IMR-90 (cell line): ENCODE measurements around the gene NSD2. TPM values are rescaled to one million over a fixed set of nuclear protein-coding genes. Genes with fewer than 3 reads are reported as not detected.

ENCODE experiments used
- ATAC-seq: fragments of 200-7000 bp; cut with Tn5 transposase; 2 replicates; pipeline ENCODE4 v1.9.1; 2020; ENCODE audit warnings: low read depth, mild to moderate bottlenecking, moderate library complexity
- BruUV-seq: library from RNA; stranded (reverse); fragments of 400-500 nt; replicated peaks from 2 replicates; lab custom pipeline; 2021; lab: Mats Ljungman, UMichigan
- CTCF ChIA-PET: fragments of 300-600 bp; formaldehyde crosslinking; extraction: SDS; loops from one replicate; lab custom pipeline; 2021; ENCODE audit warnings: antibody characterized with exemption; lab: Yijun Ruan, JAX
- POLR2A ChIA-PET: fragments of 300-600 bp; sonication (Branson Sonifier 250); formaldehyde crosslinking; loops from one replicate; lab custom pipeline; 2022; ENCODE audit warnings: antibody characterized with exemption; ENCODE audit not compliant: unreplicated experiment; lab: Charles Lee
- DNase-seq: peaks from one replicate; pipeline ENCODE4 v3.0.0; 2013
- H2AFZ ChIP-seq: replicated peaks from 2 replicates; pipeline ENCODE3; 2013; ENCODE audit warnings: low read length, mild to moderate bottlenecking; ENCODE audit not compliant: poor library complexity
- H2AK5ac ChIP-seq: 2 replicates; pipeline ENCODE4 v1.6.1; 2013; ENCODE audit warnings: low read depth, low read length, inconsistent platforms
- H2AK9ac ChIP-seq: replicated peaks from 2 replicates; pipeline ENCODE3; 2013; ENCODE audit warnings: mild to moderate bottlenecking, low read depth, low read length, moderate library complexity; ENCODE audit not compliant: poor library complexity
- H2BK120ac ChIP-seq: 2 replicates; pipeline ENCODE4 v1.6.1; 2013; ENCODE audit warnings: low read depth, low read length, inconsistent platforms
- H2BK15ac ChIP-seq: 3 replicates; pipeline ENCODE4 v1.6.1; 2013; ENCODE audit warnings: low read depth, low read length, inconsistent platforms
- H2BK20ac ChIP-seq: 2 replicates; pipeline ENCODE4 v1.6.1; 2013; ENCODE audit warnings: low read depth, mild to moderate bottlenecking, inconsistent platforms, low read length, moderate library complexity
- H2BK5ac ChIP-seq: 2 replicates; pipeline ENCODE4 v1.6.1; 2013; ENCODE audit warnings: mild to moderate bottlenecking, low read depth, low read length, inconsistent platforms; ENCODE audit not compliant: poor library complexity, severe bottlenecking
- H3K14ac ChIP-seq: replicated peaks from 2 replicates; pipeline ENCODE4 v1.6.1; 2013; ENCODE audit warnings: low read depth, low read length, inconsistent platforms
- H3K18ac ChIP-seq: 2 replicates; pipeline ENCODE4 v1.6.1; 2013; ENCODE audit warnings: low read depth, low read length, control low read depth
- H3K23ac ChIP-seq: 2 replicates; pipeline ENCODE4 v1.6.1; 2013; ENCODE audit warnings: low read depth, low read length, inconsistent platforms
- H3K27ac ChIP-seq: 2 replicates; pipeline ENCODE4 v1.5.1; 2013; ENCODE audit warnings: mild to moderate bottlenecking, control low read depth, low read length; ENCODE audit not compliant: insufficient read depth
- H3K27me3 ChIP-seq: 2 replicates; pipeline ENCODE4 v1.6.1; 2013; ENCODE audit warnings: low read length; ENCODE audit not compliant: control insufficient read depth, insufficient read depth
- H3K36me3 ChIP-seq: 2 replicates; pipeline ENCODE4 v1.6.1; 2013; ENCODE audit warnings: low read length, mixed read lengths; ENCODE audit not compliant: control insufficient read depth, insufficient read depth
- H3K4ac ChIP-seq: 2 replicates; pipeline ENCODE4 v1.6.1; 2013; ENCODE audit warnings: low read depth, low read length, inconsistent platforms
- H3K4me1 ChIP-seq: 2 replicates; pipeline ENCODE4 v1.6.1; 2013; ENCODE audit warnings: low read length, mixed read lengths; ENCODE audit not compliant: control insufficient read depth, insufficient read depth
- H3K4me2 ChIP-seq: 2 replicates; pipeline ENCODE4 v1.6.1; 2013; ENCODE audit warnings: low read depth, mild to moderate bottlenecking, control low read depth, low read length, moderate library complexity
- H3K4me3 ChIP-seq: 2 replicates; pipeline ENCODE4 v1.5.1; 2013; ENCODE audit warnings: low read depth, mild to moderate bottlenecking, control low read depth, low read length, moderate library complexity; ENCODE audit not compliant: insufficient read depth
- H3K56ac ChIP-seq: 2 replicates; pipeline ENCODE4 v1.6.1; 2013; ENCODE audit warnings: low read length, inconsistent platforms; ENCODE audit not compliant: insufficient read depth; ENCODE audit errors: extremely low read depth
- H3K79me1 ChIP-seq, 2 experiments: 2 replicates each; pipeline ENCODE4 v1.6.1; 2013; ENCODE audit warnings: low read length in 2 of 2, inconsistent platforms in 1 of 2, low read depth in 1 of 2
- H3K9ac ChIP-seq: 2 replicates; pipeline ENCODE4 v1.6.1; 2013; ENCODE audit warnings: low read depth, low read length, control low read depth
- H3K9me1 ChIP-seq: 2 replicates; pipeline ENCODE4 v1.6.1; 2013; ENCODE audit warnings: low read length, inconsistent platforms; ENCODE audit not compliant: insufficient read depth
- H3K9me3 ChIP-seq: 2 replicates; pipeline ENCODE4 v1.6.1; 2013; ENCODE audit warnings: low read length; ENCODE audit not compliant: control insufficient read depth, insufficient read depth
- H4K20me1 ChIP-seq: 2 replicates; pipeline ENCODE4 v1.6.1; 2013; ENCODE audit warnings: low read length, inconsistent platforms; ENCODE audit not compliant: insufficient read depth
- H4K5ac ChIP-seq: 2 replicates; pipeline ENCODE4 v1.6.1; 2013; ENCODE audit warnings: mild to moderate bottlenecking, low read depth, low read length, control low read depth
- H4K8ac ChIP-seq, 2 experiments: 2 replicates each; pipeline ENCODE4 v1.6.1; 2013; ENCODE audit warnings: low read depth in 2 of 2, low read length in 2 of 2, control low read depth in 1 of 2, inconsistent platforms in 1 of 2
- H4K91ac ChIP-seq: 2 replicates; pipeline ENCODE4 v1.6.1; 2013; ENCODE audit warnings: low read depth, low read length, inconsistent platforms; ENCODE audit not compliant: insufficient read depth
- BHLHE40 ChIP-seq: fragments of 150-350 bp; IDR thresholded peaks from 2 replicates; pipeline ENCODE4 v1.6.1; 2016; ENCODE audit warnings: mild to moderate bottlenecking, low read depth, low read length
- CEBPB ChIP-seq: IDR thresholded peaks from 2 replicates; pipeline ENCODE4 v1.6.1; 2012; ENCODE audit warnings: low read depth, low read length, improper control_type of control experiment
- CHD1 ChIP-seq: IDR thresholded peaks from 2 replicates; pipeline ENCODE4 v1.6.1; 2012; ENCODE audit warnings: low read depth, low read length, improper control_type of control experiment
- CTCF ChIP-seq: conservative IDR thresholded peaks from 2 replicates; pipeline ENCODE4 v1.5.1; 2012; ENCODE audit warnings: mild to moderate bottlenecking, low read depth, low read length, improper control_type of control experiment
- FOS ChIP-seq: fragments of 150-350 bp; IDR thresholded peaks from 2 replicates; pipeline ENCODE4 v1.6.1; 2016; ENCODE audit warnings: low read depth, low read length
- MAFK ChIP-seq: IDR thresholded peaks from 2 replicates; pipeline ENCODE4 v1.6.1; 2012; ENCODE audit warnings: low read depth, low read length, improper control_type of control experiment
- MAZ ChIP-seq: IDR thresholded peaks from 2 replicates; pipeline ENCODE4 v1.6.1; 2012; ENCODE audit warnings: low read depth, mild to moderate bottlenecking, low read length, improper control_type of control experiment, moderate library complexity, borderline replicate concordance
- MXI1 ChIP-seq: IDR thresholded peaks from 2 replicates; pipeline ENCODE4 v1.6.1; 2012; ENCODE audit warnings: low read depth, mild to moderate bottlenecking, low read length, moderate library complexity, borderline replicate concordance
- NFE2L2 ChIP-seq: fragments of 150-350 bp; IDR thresholded peaks from 2 replicates; pipeline ENCODE4 v1.6.1; 2016; ENCODE audit warnings: low read depth, mild to moderate bottlenecking, low read length
- POLR2A ChIP-seq: IDR thresholded peaks from 2 replicates; pipeline ENCODE4 v1.6.1; 2012; ENCODE audit warnings: mild to moderate bottlenecking, low read depth, low read length
- RAD21 ChIP-seq: IDR thresholded peaks from 2 replicates; pipeline ENCODE4 v1.6.1; 2012; ENCODE audit warnings: low read length, improper control_type of control experiment
- RCOR1 ChIP-seq: IDR thresholded peaks from 2 replicates; pipeline ENCODE4 v1.6.1; 2012; ENCODE audit warnings: mild to moderate bottlenecking, low read length, improper control_type of control experiment; ENCODE audit not compliant: insufficient replicate concordance
- RFX5 ChIP-seq: IDR thresholded peaks from 2 replicates; pipeline ENCODE4 v1.8.0; 2012; ENCODE audit warnings: low read depth, mild to moderate bottlenecking, low read length, moderate library complexity
- SMC3 ChIP-seq: fragments of 150-350 bp; IDR thresholded peaks from 2 replicates; pipeline ENCODE4 v1.6.1; 2016; ENCODE audit warnings: low read depth, mild to moderate bottlenecking, antibody characterized with exemption, low read length, moderate library complexity
- USF2 ChIP-seq: fragments of 150-350 bp; IDR thresholded peaks from 2 replicates; pipeline ENCODE4 v1.6.1; 2017; ENCODE audit warnings: mild to moderate bottlenecking, antibody characterized with exemption, low read length, low read depth
- dilution Hi-C: fragments of 300-500 bp; cut with HindIII; formaldehyde crosslinking; loops from one replicate; pipeline ENCODE4 v1.14.3; 2018; ENCODE audit warnings: low sequenced_read_pairs; ENCODE audit not compliant: unreplicated experiment
- in situ Hi-C: fragments of 300-500 bp; cut with MboI; formaldehyde crosslinking; loops from 3 replicates; pipeline ENCODE4 v1.14.3; 2019; ENCODE audit warnings: low sequenced_read_pairs, inconsistent platforms, mixed read lengths
- intact Hi-C: fragments of 100-400 bp; cut with micrococcal nuclease; formaldehyde crosslinking; loops from 2 replicates; pipeline ENCODE4 v1.10.0; 2022
- polyA plus RNA-seq, 3 experiments: library from polyadenylated mRNA; depleted of rRNA; stranded (reverse); fragments of >200 nt; gene quantifications; 2 replicates each; pipeline ENCODE4 v1.2.3, GENCODE V29; 2012; ENCODE audit warnings: low replicate concordance in 1 of 3
- total RNA-seq: library from RNA; depleted of rRNA; stranded (reverse); fragments of >200 nt; gene quantifications from 2 replicates; pipeline ENCODE4 v1.2.3, GENCODE V29; 2012
- TF ChIP-seq, protein P1 (sequence below): fragments of 150-350 bp; IDR thresholded peaks from 2 replicates; pipeline ENCODE4 v1.6.1; 2016; ENCODE audit warnings: low read depth, mild to moderate bottlenecking, low read length, moderate library complexity, borderline replicate concordance

The NSD2 gene
- total and polyA plus RNA-seq, 2 of the 4 experiments (the other 2 are of a cell fraction) = 35.9 to 68.1 TPM

- Histone ChIP-seq H4K8ac (no peak overlapping the region), H3K27me3 (peaks cover 31% of the 10 kb centered on the region), H4K20me1 (no peaks in the 10 kb centered on the region), H3K79me1 (no peaks in the 10 kb centered on the region), H3K36me3 (no peaks in the 10 kb centered on the region), H3K9me3 (peaks cover 5% of the 10 kb centered on the region; the same call in 1 of the 2 replicates), H3K4me2 (no peak overlapping the region), H3K4me1 (no peaks in the 10 kb centered on the region; the same call in 1 of the 2 replicates), H2AK9ac (no peak overlapping the region), H3K23ac (no peak overlapping the region), H3K27ac (no peak overlapping the region), H2AK5ac (no peak overlapping the region), H3K4ac (no peak overlapping the region), H4K5ac (no peak overlapping the region), H2AFZ (no peak overlapping the region), H3K14ac (no peak overlapping the region), H3K18ac (no peak overlapping the region), H3K9ac (no peak overlapping the region), H2BK5ac (no peak overlapping the region), H3K4me3 (no peak overlapping the region), H3K9me1 (no peaks in the 10 kb centered on the region), H2BK15ac (no peak overlapping the region), H2BK120ac (no peak overlapping the region), H2BK20ac (no peak overlapping the region), H3K56ac (no peak overlapping the region), H4K91ac (no peak overlapping the region)
- in situ Hi-C loops = no loop called here
- CTCF ChIA-PET = no interaction called here
- TF ChIP-seq CEBPB (no peak), BHLHE40 (no peak), USF2 (no peak), NFE2L2 (no peak), MXI1 (no peak), MAFK (no peak), RFX5 (no peak), CTCF (no peak), FOS (no peak), POLR2A (no peak), MAZ (no peak), RAD21 (no peak), CHD1 (no peak), SMC3 (no peak), RCOR1 (no peak)
- TF ChIP-seq, protein P1, sequence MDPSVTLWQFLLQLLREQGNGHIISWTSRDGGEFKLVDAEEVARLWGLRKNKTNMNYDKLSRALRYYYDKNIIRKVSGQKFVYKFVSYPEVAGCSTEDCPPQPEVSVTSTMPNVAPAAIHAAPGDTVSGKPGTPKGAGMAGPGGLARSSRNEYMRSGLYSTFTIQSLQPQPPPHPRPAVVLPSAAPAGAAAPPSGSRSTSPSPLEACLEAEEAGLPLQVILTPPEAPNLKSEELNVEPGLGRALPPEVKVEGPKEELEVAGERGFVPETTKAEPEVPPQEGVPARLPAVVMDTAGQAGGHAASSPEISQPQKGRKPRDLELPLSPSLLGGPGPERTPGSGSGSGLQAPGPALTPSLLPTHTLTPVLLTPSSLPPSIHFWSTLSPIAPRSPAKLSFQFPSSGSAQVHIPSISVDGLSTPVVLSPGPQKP = no peak
- ATAC-seq (no peak), DNase-seq (no peak)
- intact Hi-C loops = no loop called here
- dilution Hi-C loops = no loop called here
- POLR2A ChIA-PET = no interaction called here
- no TSS peak for BruUV-seq
These were observed 154.6 kb downstream of the NSD2 start for GRCh38 chr4:2025817-2026216.
